ENCODE measurements around the gene DNAH2. TPM values are rescaled to one million over a fixed set of nuclear protein-coding genes. Genes with fewer than 3 reads are reported as not detected.

The DNAH2 gene
- total and polyA plus RNA-seq, 2 of the 4 experiments (the other 2 are of a cell fraction): under 0.01 to 0.02 TPM

GRCh38 chr17:7853691-7854038, 136.1 kb downstream of the DNAH2 start:
- in situ Hi-C loops (cut with MboI; ENCODE audit: low sequenced_read_pairs) (no loop called here), dilution Hi-C loops (cut with HindIII; ENCODE audit: low sequenced_read_pairs, unreplicated experiment) (no loop called here)

More at GRCh38 chr17:7853691-7854038, 136.1 kb downstream of the DNAH2 start:
- H3K4me2 ChIP-seq (ENCODE audit: low read depth, low read length): no peak overlapping the region
- no peak overlapping the region for H2BK5ac ChIP-seq (ENCODE audit: low read depth, low read length, poor library complexity, severe bottlenecking)
- no peak for TF ChIP-seq ELK1 (IDR thresholded peaks at IDR 0.05; ENCODE audit: borderline replicate concordance, low read depth, low read length)
- TF ChIP-seq CHD1 (IDR thresholded peaks at IDR 0.05; ENCODE audit: low read depth, low read length): no peak
- TF ChIP-seq CEBPB (IDR thresholded peaks at IDR 0.05; ENCODE audit: low read depth, low read length): no peak
- TF ChIP-seq USF2 (IDR thresholded peaks at IDR 0.05; ENCODE audit: low read depth, low read length): no peak
- no peak for TF ChIP-seq FOS (IDR thresholded peaks at IDR 0.05; ENCODE audit: low read depth, low read length)
- TF ChIP-seq RAD21 (IDR thresholded peaks at IDR 0.05; ENCODE audit: low read length): no peak
- no peak for TF ChIP-seq RCOR1 (IDR thresholded peaks at IDR 0.05; ENCODE audit: insufficient replicate concordance, low read length)
- no peak for TF ChIP-seq BHLHE40 (IDR thresholded peaks at IDR 0.05; ENCODE audit: low read depth, low read length)
- TF ChIP-seq MAFK (IDR thresholded peaks at IDR 0.05; ENCODE audit: low read depth, low read length): no peak
- TF ChIP-seq RFX5 (IDR thresholded peaks at IDR 0.05; ENCODE audit: low read depth, low read length): no peak
- TF ChIP-seq MAZ (IDR thresholded peaks at IDR 0.05; ENCODE audit: borderline replicate concordance, low read depth, low read length): no peak
- TF ChIP-seq NFE2L2 (IDR thresholded peaks at IDR 0.05; ENCODE audit: low read depth, low read length): no peak
- TF ChIP-seq CTCF (conservative IDR thresholded peaks at IDR 0.05; ENCODE audit: low read depth, low read length): no peak
- H4K20me1 ChIP-seq (ENCODE audit: insufficient read depth, low read length): peaks cover 27% of the 10 kb centered on the region; the same call in 1 of the 2 replicates
- intact Hi-C loops (cut with micrococcal nuclease): no loop called here
- no peak overlapping the region for H3K9ac ChIP-seq (ENCODE audit: low read depth, low read length)
- ATAC-seq (ENCODE audit: low read depth): no peak
- no peak overlapping the region for H3K14ac ChIP-seq (replicated peaks; ENCODE audit: low read depth, low read length)
- H3K23ac ChIP-seq (ENCODE audit: low read depth, low read length): no peak overlapping the region
- no peak overlapping the region for H3K4ac ChIP-seq (ENCODE audit: low read depth, low read length)
- BruUV-seq (replicated peaks): TSS peak; percentile 17
- H2BK20ac ChIP-seq (ENCODE audit: low read depth, low read length): no peak overlapping the region
- no peaks in the 10 kb centered on the region for H3K9me1 ChIP-seq (ENCODE audit: insufficient read depth, low read length)
- no peak overlapping the region for H2BK15ac ChIP-seq (ENCODE audit: low read depth, low read length)
- no peak overlapping the region for H3K27ac ChIP-seq (ENCODE audit: insufficient read depth, low read length)
- ChIA-PET CTCF (interaction anchor here (0.6 kb wide), 1 partner anchor 93 kb away, joined by 3 read pairs; no protein-coding TSS in a partner anchor), POLR2A (ENCODE audit: unreplicated experiment) (no interaction called here)
- peaks cover 20 to 48% of the 10 kb centered on the region in 2 experiments for H3K79me1 ChIP-seq (ENCODE audit: low read depth in 1 of 2, low read length in 2 of 2)
- H4K5ac ChIP-seq (ENCODE audit: low read depth, low read length): no peak overlapping the region
- H3K4me3 ChIP-seq (ENCODE audit: insufficient read depth, low read depth, low read length): no peak overlapping the region
- no peak overlapping the region for H3K18ac ChIP-seq (ENCODE audit: low read depth, low read length)
- H2AFZ ChIP-seq (replicated peaks; ENCODE audit: low read length, poor library complexity): no peak overlapping the region
- no peaks in the 10 kb centered on the region for H3K27me3 ChIP-seq (ENCODE audit: control insufficient read depth, insufficient read depth, low read length)
- no peak for DNase-seq
- peaks cover 49% of the 10 kb centered on the region for H3K36me3 ChIP-seq (ENCODE audit: control insufficient read depth, insufficient read depth, low read length)
- no peak overlapping the region for H2BK120ac ChIP-seq (ENCODE audit: low read depth, low read length)
- peak overlapping the region; percentile 25 for H2AK9ac ChIP-seq (replicated peaks; ENCODE audit: low read depth, low read length, poor library complexity)
- no peaks in the 10 kb centered on the region for H3K9me3 ChIP-seq (ENCODE audit: control insufficient read depth, insufficient read depth, low read length)
- no peak overlapping the region for H4K8ac ChIP-seq (ENCODE audit: low read depth in 2 of 2, low read length in 2 of 2)
- H3K56ac ChIP-seq (ENCODE audit: extremely low read depth, insufficient read depth, low read length): no peak overlapping the region
- WGBS, 2 experiments (ENCODE audit: extremely low coverage in 2 of 2, insufficient read length in 1 of 2): 100% methylated on average over 1 of the region's 21 CpGs; no CpG with 5 or more reads in 1 of the 2 experiments
- H4K91ac ChIP-seq (ENCODE audit: insufficient read depth, low read depth, low read length): no peak overlapping the region
- peaks cover 19% of the 10 kb centered on the region for H3K4me1 ChIP-seq (ENCODE audit: control insufficient read depth, insufficient read depth, low read length)
- H2AK5ac ChIP-seq (ENCODE audit: low read depth, low read length): no peak overlapping the region
